ENCODE results near the gene OLFML2B. TPM values are rescaled to one million over a fixed set of nuclear protein-coding genes. Genes with fewer than 3 reads are reported as not detected.

The OLFML2B gene
- total RNA-seq, 4 donors from 2014 or later = 1.1 to 7.7 (median 4.7) TPM

DNA sequence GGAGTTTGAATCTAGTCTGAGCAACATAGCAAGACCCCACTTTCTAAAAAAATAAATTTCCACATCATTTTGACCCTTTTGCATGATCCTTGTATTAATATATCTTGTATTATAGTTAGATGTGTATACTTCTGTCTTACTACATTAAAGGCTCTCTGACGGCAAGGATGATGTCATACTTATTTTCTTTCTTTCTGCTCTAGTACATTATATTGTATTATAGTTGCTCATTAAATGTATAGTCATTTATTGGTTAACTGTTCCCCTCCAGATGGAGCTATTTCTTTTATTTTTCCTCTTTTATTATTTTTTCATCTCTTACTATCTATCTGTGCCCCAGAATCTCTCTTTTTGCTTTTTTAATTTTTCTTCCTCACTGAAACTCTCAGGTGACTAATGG, 15.0 kb upstream of the OLFML2B start:
- Histone ChIP-seq H3K36me3 (no peaks in the 10 kb centered on the region), H3K27ac (no peak overlapping the region), H3K9me3 (no peaks in the 10 kb centered on the region), H3K4me3 (no peak overlapping the region), H3K4me1 (no peaks in the 10 kb centered on the region), H3K27me3 (peaks cover 9% of the 10 kb centered on the region)
- no peak for TF ChIP-seq POLR2AphosphoS5 (IDR thresholded peaks at IDR 0.05)
- TF ChIP-seq, protein P1, sequence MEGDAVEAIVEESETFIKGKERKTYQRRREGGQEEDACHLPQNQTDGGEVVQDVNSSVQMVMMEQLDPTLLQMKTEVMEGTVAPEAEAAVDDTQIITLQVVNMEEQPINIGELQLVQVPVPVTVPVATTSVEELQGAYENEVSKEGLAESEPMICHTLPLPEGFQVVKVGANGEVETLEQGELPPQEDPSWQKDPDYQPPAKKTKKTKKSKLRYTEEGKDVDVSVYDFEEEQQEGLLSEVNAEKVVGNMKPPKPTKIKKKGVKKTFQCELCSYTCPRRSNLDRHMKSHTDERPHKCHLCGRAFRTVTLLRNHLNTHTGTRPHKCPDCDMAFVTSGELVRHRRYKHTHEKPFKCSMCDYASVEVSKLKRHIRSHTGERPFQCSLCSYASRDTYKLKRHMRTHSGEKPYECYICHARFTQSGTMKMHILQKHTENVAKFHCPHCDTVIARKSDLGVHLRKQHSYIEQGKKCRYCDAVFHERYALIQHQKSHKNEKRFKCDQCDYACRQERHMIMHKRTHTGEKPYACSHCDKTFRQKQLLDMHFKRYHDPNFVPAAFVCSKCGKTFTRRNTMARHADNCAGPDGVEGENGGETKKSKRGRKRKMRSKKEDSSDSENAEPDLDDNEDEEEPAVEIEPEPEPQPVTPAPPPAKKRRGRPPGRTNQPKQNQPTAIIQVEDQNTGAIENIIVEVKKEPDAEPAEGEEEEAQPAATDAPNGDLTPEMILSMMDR (IDR thresholded peaks at IDR 0.05) = no peak
- no peak for TF ChIP-seq POLR2A (IDR thresholded peaks at IDR 0.05)
- no peak for TF ChIP-seq EP300 (IDR thresholded peaks at IDR 0.05)
- WGBS, 2 donors (ENCODE audit: low coverage in 1 of 2) = 70 to 73% methylated on average over 1 of the region's 1 CpG
- no peak for ATAC-seq

DNA sequence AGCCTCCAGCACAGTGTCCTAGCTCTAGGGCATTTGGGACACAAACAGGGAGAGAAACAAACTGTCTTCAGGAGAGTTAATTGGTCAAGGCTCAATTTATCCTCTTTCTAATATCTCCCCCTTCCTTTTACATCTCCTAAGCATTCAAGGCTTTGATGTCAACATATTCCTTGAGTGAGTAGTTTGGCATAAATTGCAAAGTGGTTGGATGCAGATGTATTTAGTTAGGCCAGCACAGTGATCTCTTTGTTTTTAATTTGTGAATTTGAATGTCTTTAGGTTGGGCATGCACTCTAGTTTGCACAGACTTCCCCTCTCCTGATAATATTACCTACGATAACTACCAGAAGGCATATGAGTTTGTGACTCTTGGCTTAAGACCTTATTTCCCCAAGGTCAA, 12.5 kb upstream of the OLFML2B start:
- peaks cover 9% of the 10 kb centered on the region for H3K27me3 ChIP-seq
- WGBS, 2 donors (ENCODE audit: low coverage in 1 of 2) = 80% methylated on average over 1 of the region's 1 CpG; no CpG with 5 or more reads in 1 of the 2 donors
- no peak for TF ChIP-seq POLR2A (IDR thresholded peaks at IDR 0.05)
- TF ChIP-seq POLR2AphosphoS5 (IDR thresholded peaks at IDR 0.05) = no peak
- no peak for TF ChIP-seq EP300 (IDR thresholded peaks at IDR 0.05)
- TF ChIP-seq, protein P1 (IDR thresholded peaks at IDR 0.05) = no peak
- no peak overlapping the region for H3K4me3 ChIP-seq
- no peaks in the 10 kb centered on the region for H3K9me3 ChIP-seq
- ATAC-seq = no peak
- no peak overlapping the region for H3K27ac ChIP-seq
- H3K4me1 ChIP-seq = no peaks in the 10 kb centered on the region
- H3K36me3 ChIP-seq = no peaks in the 10 kb centered on the region

DNA sequence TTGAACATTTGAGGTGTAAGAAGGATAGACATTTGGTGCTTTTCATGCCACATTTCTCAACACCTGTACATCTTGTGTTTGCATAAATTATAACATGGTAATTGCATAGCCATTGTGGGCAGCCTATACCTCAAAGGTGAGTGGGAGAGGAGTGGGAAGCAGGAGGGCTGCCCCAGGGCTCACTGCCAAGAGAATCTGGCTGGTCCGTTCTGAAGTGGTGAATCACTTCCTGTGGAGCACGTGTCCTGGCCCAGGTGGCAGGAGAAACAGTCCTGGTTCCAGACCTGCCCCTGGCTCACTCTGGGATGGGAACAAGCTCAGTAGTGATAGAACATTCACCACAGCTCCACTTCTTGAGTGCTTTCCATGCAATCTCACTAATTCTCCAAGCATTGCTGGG, 11.6 kb upstream of the OLFML2B start:
- no peak for ATAC-seq
- H3K27me3 ChIP-seq = peaks cover 9% of the 10 kb centered on the region
- H3K4me3 ChIP-seq = no peak overlapping the region
- no peaks in the 10 kb centered on the region for H3K36me3 ChIP-seq
- no peaks in the 10 kb centered on the region for H3K9me3 ChIP-seq
- TF ChIP-seq POLR2AphosphoS5 (IDR thresholded peaks at IDR 0.05) = no peak
- TF ChIP-seq POLR2A (IDR thresholded peaks at IDR 0.05) = no peak
- TF ChIP-seq, protein P1 (IDR thresholded peaks at IDR 0.05) = no peak
- TF ChIP-seq EP300 (IDR thresholded peaks at IDR 0.05) = no peak
- H3K4me1 ChIP-seq = no peaks in the 10 kb centered on the region
- WGBS, 2 donors (ENCODE audit: low coverage in 1 of 2) = 0% methylated on average over 1 of the region's 2 CpGs; no CpG with 5 or more reads in 1 of the 2 donors
- no peak overlapping the region for H3K27ac ChIP-seq

DNA sequence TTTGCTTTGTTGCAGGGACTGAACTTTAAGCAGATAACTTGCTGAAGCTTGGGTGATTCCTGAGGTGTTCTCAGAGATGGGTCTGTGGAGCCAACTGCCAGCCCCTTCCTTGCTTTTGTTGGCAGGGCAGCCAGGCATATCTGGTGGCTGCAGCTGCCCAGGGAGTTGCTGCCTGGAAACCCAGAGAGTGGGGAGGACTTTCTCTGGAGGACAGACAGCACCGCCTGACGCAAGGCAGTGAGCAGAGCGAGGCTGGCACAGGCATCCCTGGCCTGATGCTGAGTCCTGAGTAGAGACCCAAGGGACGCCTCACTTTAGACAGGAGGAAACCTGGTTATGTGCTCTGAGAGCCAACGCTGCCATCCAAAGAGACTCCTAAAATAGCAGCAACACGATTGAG, 9.8 kb upstream of the OLFML2B start:
- H3K27ac ChIP-seq = no peak overlapping the region
- H3K36me3 ChIP-seq = no peaks in the 10 kb centered on the region
- 34 to 53% methylated on average over 4 to 5 of the region's 6 CpGs for WGBS, 2 donors (ENCODE audit: low coverage in 1 of 2)
- H3K9me3 ChIP-seq = no peaks in the 10 kb centered on the region
- TF ChIP-seq EP300 (IDR thresholded peaks at IDR 0.05) (no peak), POLR2A (IDR thresholded peaks at IDR 0.05) (no peak), POLR2AphosphoS5 (IDR thresholded peaks at IDR 0.05) (no peak)
- TF ChIP-seq, protein P1 (IDR thresholded peaks at IDR 0.05) = no peak
- no peaks in the 10 kb centered on the region for H3K4me1 ChIP-seq
- no peak for ATAC-seq
- H3K27me3 ChIP-seq = peaks cover 17% of the 10 kb centered on the region
- H3K4me3 ChIP-seq = no peak overlapping the region

DNA sequence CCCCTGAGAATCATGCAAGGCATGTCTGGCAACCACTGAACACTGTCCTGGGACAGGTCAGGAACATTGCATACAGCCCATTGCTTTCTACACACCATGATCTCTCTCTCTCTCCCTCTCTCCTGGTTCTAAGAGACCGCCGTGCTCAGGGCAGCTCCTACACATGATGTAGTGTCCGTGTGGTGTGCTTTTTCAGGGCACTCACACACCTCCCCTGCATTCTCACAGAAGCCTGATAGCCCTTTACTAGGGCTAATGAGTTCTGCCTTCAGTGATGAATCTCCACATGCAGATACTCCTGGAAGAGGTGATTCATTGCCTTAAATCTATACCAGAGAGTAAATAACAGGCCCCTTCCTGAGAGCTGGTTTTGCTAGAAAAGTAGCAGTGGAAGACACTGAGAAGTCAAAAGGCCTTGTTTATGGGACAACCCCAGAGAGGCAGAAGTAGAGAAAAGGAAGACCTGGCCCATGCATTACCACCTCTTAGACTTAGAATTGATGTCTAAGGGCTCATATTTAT, 7.2 kb upstream of the OLFML2B start:
- Histone ChIP-seq H3K27ac (no peak overlapping the region), H3K9me3 (no peaks in the 10 kb centered on the region), H3K27me3 (peaks cover 30% of the 10 kb centered on the region), H3K4me3 (no peak overlapping the region), H3K36me3 (no peaks in the 10 kb centered on the region), H3K4me1 (no peaks in the 10 kb centered on the region)
- no peak for ATAC-seq
- 83 to 95% methylated on average over 1 to 3 of the region's 3 CpGs for WGBS, 2 donors (ENCODE audit: low coverage in 1 of 2)
- TF ChIP-seq POLR2A (IDR thresholded peaks at IDR 0.05) (no peak), POLR2AphosphoS5 (IDR thresholded peaks at IDR 0.05) (no peak)
